ENCODE data around the gene ADM2.

GRCh38 chr22:50506611-50507420 lies 25.5 kb downstream of the ADM2 start:
- TF ChIP-seq EZH2 (optimal IDR thresholded peaks at IDR 0.05; ENCODE audit: low read depth, low read length) (no peak), CTCF (IDR thresholded peaks at IDR 0.05; ENCODE audit: low read length) (no peak)
